ENCODE measurements around the gene CBX8. TPM values are rescaled to one million over a fixed set of nuclear protein-coding genes. Genes with fewer than 3 reads are reported as not detected.
A peak's percentile ranks its signal among the peaks of the same experiment; 100 is the strongest.

The CBX8 gene
- total and polyA plus RNA-seq, 2 of the 13 experiments (the other 11 are each of a cell fraction or from before 2014, with no cell fraction given): 0.34 to 12.6 TPM

GRCh38 chr17:79839356-79840268, 42.7 kb upstream of the CBX8 start, which contains the start of gene CBX4 (continued):
- TF ChIP-seq ZNF639 (CRISPR knock-in tag; conservative IDR thresholded peaks at IDR 0.05): peak; percentile 99
- TF ChIP-seq ZNF788 (CRISPR knock-in tag; IDR thresholded peaks at IDR 0.05; ENCODE audit: borderline replicate concordance): peak; percentile 89
- peak; percentile 36; the same call in 1 of the 2 replicates for TF ChIP-seq ZNF431 (CRISPR knock-in tag; IDR thresholded peaks at IDR 0.05; ENCODE audit: borderline replicate concordance, low read depth)
- peak; percentile 52 for TF ChIP-seq RARA (CRISPR knock-in tag; IDR thresholded peaks at IDR 0.05)
- peak; percentile 56 for TF ChIP-seq ZFY (CRISPR knock-in tag; IDR thresholded peaks at IDR 0.05)
- TF ChIP-seq AHR (CRISPR knock-in tag; IDR thresholded peaks at IDR 0.05): peak; percentile 56; the same call in 1 of the 2 replicates
- 0 out of 2 replicates have a peak, but pooled peaks have one; percentile 52 for TF ChIP-seq ZNF550 (CRISPR knock-in tag; IDR thresholded peaks at IDR 0.05; ENCODE audit: borderline replicate concordance)
- peak; percentile 87; the same call in 1 of the 2 replicates for TF ChIP-seq ZNF451 (CRISPR knock-in tag; IDR thresholded peaks at IDR 0.05)
- peak; percentile 79 for TF ChIP-seq HOXA3 (CRISPR knock-in tag; IDR thresholded peaks at IDR 0.05)
- TF ChIP-seq ZSCAN9 (CRISPR knock-in tag; IDR thresholded peaks at IDR 0.05; ENCODE audit: borderline replicate concordance): peak; percentile 53; the same call in 1 of the 2 replicates
- TF ChIP-seq ZNF746 (CRISPR knock-in tag; IDR thresholded peaks at IDR 0.05): peak; percentile 85
- peak; percentile 76 for TF ChIP-seq ZNF546 (CRISPR knock-in tag; conservative IDR thresholded peaks at IDR 0.05)
- TF ChIP-seq ZNF580 (CRISPR knock-in tag; IDR thresholded peaks at IDR 0.05; ENCODE audit: borderline replicate concordance, low read depth): peak; percentile 85; the same call in 1 of the 2 replicates
- TF ChIP-seq ARID4A (CRISPR knock-in tag; IDR thresholded peaks at IDR 0.05; ENCODE audit: borderline replicate concordance): peak; percentile 79; the same call in 1 of the 2 replicates
- TF ChIP-seq SNAPC4 (CRISPR knock-in tag; IDR thresholded peaks at IDR 0.05): no peak
- peak; percentile 89; the same call in 1 of the 2 replicates for TF ChIP-seq ZMYM2 (CRISPR knock-in tag; IDR thresholded peaks at IDR 0.05)

Measured in HepG2 (cell line).